HG02588 (cell line): Measurements from ENCODE around the gene ACOT11.

Experiments
- ATAC-seq: cut with Tn5 transposase; IDR thresholded peaks from one replicate; pipeline ENCODE4 v1.9.1; 2021; ENCODE audit warnings: mild to moderate bottlenecking, moderate library complexity; ENCODE audit not compliant: unreplicated experiment

Gene ACOT11

GRCh38 chr1:54640863-54641836, 93.1 kb downstream of the ACOT11 start, which contains the start of gene MROH7:
Gene MROH7, plus strand, starts transcription at chr1:54641786. Its CDS starts 11,141 bp downstream, at chr1:54652927.
- ATAC-seq: no peak

GRCh38 chr1:54643736-54644135, 95.7 kb downstream of the ACOT11 start:
- ATAC-seq: no peak

GRCh38 chr1:54645806-54646676, 98.0 kb downstream of the ACOT11 start:
- ATAC-seq: no peak

- ATAC-seq: no peak
These were observed 101.3 kb downstream of the ACOT11 start for GRCh38 chr1:54649130-54649898.

GRCh38 chr1:54649921-54650320, 101.9 kb downstream of the ACOT11 start:
- ATAC-seq: no peak

GRCh38 chr1:54650417-54650816, 102.4 kb downstream of the ACOT11 start:
- ATAC-seq: no peak

- no peak for ATAC-seq
These were observed 103.6 kb downstream of the ACOT11 start for GRCh38 chr1:54651608-54652007.

- no peak for ATAC-seq
These were observed 104.1 kb downstream of the ACOT11 start for GRCh38 chr1:54652168-54652567.

GRCh38 chr1:54653036-54653435, 105.0 kb downstream of the ACOT11 start:
- ATAC-seq: no peak

GRCh38 chr1:54658164-54658913, 110.3 kb downstream of the ACOT11 start:
- ATAC-seq: no peak
